ENCODE data around the gene EEF1AKMT3.
A peak's percentile ranks its signal among the peaks of the same experiment; 100 is the strongest.

The EEF1AKMT3 gene

DNA sequence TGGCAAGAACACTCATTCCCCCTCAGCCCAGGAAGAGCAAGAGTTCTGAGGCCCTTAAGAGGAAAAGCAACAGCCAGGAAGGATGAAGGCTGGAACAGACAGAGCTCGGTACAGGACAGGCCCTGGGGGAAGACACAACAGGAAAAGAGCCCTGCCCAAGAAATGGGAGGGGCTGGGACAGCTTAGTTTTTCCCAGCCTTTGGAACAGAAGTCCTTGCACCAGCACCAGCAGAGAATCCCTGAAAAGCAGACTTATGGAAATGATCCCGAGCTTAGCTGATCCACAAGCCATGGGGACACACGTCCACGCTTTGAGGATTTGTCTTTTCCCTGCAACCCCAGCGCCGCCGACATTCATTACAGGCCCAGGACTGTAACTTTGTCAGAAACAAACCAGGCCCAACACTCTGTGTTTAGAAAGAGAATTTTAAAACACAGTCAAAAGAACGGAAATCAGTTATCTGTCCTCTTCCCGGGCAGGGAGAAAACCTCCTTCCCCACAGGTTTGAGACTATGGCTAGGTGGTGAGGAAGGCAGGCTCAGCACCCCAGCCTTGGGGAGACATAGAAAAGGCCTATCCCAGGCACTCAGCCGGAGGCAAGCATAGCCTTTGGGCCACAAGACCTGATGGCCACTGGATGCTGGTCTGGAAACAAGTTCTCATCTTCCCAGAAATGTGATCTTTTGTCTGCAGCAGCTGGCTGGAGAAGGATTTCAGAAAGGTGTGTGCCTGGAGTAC is 50.1 kb downstream of the EEF1AKMT3 start:
- H3K27ac Mint-ChIP-seq, result peak overlapping the region; percentile 47
- peaks cover 33 to 52% of the 10 kb centered on the region in 2 donors for H3K36me3 Mint-ChIP-seq
- DNase-seq (no peak), ATAC-seq (replicated peaks) (no peak)
- H3K4me1 Mint-ChIP-seq, result peaks cover 0 to 1% of the 10 kb centered on the region in 2 donors
- no peak overlapping the region for H3K4me3 Mint-ChIP-seq
- H3K9me3 Mint-ChIP-seq, result no peaks in the 10 kb centered on the region
- H3K27me3 Mint-ChIP-seq, result no peaks in the 10 kb centered on the region

DNA sequence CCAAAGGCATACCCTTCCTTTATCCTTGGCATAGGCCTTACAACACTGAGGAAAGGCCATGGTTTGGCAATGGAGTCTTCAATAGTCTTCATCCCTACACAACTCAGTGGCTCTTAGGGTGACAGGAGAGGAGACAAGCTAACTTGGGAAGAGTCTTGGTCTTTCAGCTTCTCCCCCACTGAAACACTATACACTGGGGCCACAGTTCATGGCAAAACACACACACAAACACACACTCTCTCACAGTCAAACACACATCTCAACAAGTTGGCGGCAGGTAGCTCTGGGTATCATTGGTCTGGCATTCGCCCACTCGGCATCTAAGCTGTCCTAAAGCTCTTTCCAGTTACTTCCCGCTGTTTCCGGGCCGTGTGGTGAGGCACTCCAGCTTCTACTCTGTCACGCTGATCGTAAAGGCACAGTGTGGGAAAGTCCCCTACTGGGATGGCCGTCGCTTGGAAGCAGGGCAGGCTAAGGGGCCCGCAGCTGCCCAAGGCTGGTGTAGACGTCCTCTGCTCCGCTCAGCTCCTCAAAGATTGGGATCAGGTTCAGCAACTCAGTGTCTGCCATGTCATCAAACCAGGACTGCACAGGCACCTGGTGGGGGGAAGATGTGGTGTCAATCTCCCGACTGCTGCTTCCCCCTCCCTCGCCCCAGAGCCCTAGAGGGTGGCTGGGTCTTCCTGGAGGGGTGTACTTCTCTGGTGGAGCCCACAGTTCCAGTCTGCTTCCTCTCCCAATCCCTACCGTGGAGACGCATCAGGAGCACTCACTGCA is 50.9 kb downstream of the EEF1AKMT3 start:
- DNase-seq (no peak), ATAC-seq (replicated peaks) (no peak)
- Mint-ChIP-seq H3K36me3 (peaks cover 34 to 50% of the 10 kb centered on the region in 2 donors), H3K9me3 (no peaks in the 10 kb centered on the region), H3K4me3 (no peak overlapping the region), H3K27ac (peak overlapping the region; percentile 68), H3K4me1 (peaks cover 0 to 1% of the 10 kb centered on the region in 2 donors), H3K27me3 (no peaks in the 10 kb centered on the region)

DNA sequence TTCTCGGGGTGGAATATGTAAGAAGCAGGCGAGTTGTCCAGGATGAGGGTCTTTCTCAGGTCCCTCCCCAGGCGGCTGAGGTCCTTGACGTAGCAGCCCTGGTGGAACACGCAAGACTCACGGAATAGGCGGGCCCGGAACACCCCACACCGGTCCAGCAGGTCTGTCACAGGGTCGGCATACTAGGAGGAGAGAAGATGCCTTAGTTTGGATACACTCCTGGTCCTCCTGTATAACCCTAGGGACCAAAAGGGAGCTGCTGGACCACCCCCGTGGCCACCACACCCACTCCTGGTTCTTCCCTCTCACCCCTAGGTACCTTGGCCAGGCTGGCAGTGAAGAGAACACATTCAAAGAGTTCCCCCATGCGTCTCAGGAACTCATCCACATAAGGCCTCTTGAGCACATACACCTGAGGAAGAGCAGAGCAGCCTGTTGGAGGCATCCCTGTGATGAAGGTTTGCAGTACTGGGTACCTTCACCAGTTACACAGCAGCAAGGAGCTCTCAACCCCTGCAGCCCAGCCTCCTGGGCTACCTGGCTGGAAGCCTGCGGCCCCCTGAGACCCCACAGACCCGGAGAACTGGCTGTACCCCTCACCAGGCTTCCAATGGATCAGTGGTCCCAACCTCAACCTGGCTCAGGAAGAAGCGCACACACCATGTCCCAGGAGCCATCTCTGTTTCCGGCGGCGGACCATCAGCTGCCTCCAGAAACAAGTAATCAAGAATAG is 51.7 kb downstream of the EEF1AKMT3 start:
- no peak overlapping the region for H3K4me3 Mint-ChIP-seq
- peaks cover 3 to 4% of the 10 kb centered on the region in 2 donors for H3K4me1 Mint-ChIP-seq
- H3K9me3 Mint-ChIP-seq, result no peaks in the 10 kb centered on the region
- H3K36me3 Mint-ChIP-seq, result peaks cover 30 to 43% of the 10 kb centered on the region in 2 donors
- no peaks in the 10 kb centered on the region for H3K27me3 Mint-ChIP-seq
- ATAC-seq (replicated peaks) (no peak), DNase-seq (no peak)
- no peak overlapping the region for H3K27ac Mint-ChIP-seq

DNA sequence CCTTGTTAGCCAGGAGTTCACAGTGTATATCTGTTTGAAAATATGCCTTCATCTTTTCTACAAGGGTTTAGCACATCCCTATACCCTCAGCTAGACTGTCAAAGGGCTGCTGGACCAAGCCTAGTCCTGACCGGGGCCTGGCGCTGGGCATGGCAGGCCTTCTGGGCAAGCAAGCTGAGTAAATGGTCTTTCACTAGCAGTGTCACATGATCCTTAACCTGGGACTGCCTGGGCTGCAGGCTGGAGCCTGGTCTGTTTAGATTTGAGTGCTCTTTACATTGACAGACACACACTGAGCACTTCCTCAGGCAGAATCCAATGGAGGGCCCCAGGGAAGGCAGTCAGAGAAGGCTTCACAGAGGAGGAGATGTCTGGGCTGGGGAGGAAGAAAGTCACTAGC is 53.0 kb downstream of the EEF1AKMT3 start:
- Mint-ChIP-seq H3K4me1 (peaks cover 4 to 10% of the 10 kb centered on the region in 2 donors), H3K4me3 (no peak overlapping the region), H3K9me3 (no peaks in the 10 kb centered on the region), H3K27ac (peak overlapping the region; percentile 62), H3K36me3 (peaks cover 33 to 43% of the 10 kb centered on the region in 2 donors), H3K27me3 (no peaks in the 10 kb centered on the region)
- DNase-seq (no peak), ATAC-seq (replicated peaks) (no peak)

DNA sequence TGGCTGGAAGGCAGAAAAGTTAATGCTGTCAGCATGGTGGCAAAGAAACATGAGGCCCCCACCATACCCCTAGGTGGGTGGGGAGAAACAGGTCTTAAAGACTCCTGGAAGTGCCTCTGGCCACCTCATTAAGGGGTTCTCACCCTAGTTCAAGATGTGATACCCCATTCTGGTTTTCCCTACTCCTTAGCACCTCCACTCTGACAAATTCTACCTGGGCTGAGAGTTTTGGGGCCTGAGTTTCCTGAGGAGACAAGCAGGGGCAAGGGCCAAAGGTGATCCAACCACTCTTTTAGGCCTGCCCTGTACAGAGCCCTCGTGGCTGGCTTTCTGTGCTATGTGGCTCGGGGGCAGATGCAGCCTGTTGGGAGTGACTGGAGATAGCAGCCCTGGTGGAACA is 54.0 kb downstream of the EEF1AKMT3 start:
- peaks cover 27 to 37% of the 10 kb centered on the region in 2 donors for H3K36me3 Mint-ChIP-seq
- H3K4me1 Mint-ChIP-seq, result peaks cover 5 to 15% of the 10 kb centered on the region in 2 donors
- no peaks in the 10 kb centered on the region for H3K9me3 Mint-ChIP-seq
- H3K4me3 Mint-ChIP-seq, result no peak overlapping the region
- H3K27me3 Mint-ChIP-seq, result no peaks in the 10 kb centered on the region
- DNase-seq, result no peak
- H3K27ac Mint-ChIP-seq, result no peak overlapping the region
- no peak for ATAC-seq (replicated peaks)

DNA sequence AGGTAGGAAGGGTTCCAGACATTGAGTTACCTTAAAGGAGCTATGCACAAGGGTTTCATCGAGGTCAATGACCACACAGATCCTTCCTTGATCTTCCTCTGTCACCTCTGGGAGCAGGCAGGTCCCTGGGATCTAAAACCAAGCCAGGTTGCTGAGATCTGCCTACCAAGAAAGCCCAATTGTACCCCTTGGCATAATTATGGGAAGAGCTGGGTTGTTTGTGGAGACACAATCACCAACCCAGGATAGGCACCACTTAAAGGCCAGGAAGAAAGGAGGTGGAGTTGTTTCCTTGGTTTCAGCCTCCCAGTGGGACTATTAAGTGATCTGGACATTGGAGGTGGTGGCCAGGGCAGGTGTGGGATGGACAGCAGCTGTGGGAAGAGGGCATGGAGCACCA is 54.6 kb downstream of the EEF1AKMT3 start:
- Mint-ChIP-seq H3K9me3 (no peaks in the 10 kb centered on the region), H3K4me3 (no peak overlapping the region), H3K27me3 (no peaks in the 10 kb centered on the region), H3K36me3 (peaks cover 23 to 37% of the 10 kb centered on the region in 2 donors), H3K27ac (no peak overlapping the region), H3K4me1 (peaks cover 11 to 21% of the 10 kb centered on the region in 2 donors)
- no peak for ATAC-seq (replicated peaks)
- DNase-seq, result no peak

DNA sequence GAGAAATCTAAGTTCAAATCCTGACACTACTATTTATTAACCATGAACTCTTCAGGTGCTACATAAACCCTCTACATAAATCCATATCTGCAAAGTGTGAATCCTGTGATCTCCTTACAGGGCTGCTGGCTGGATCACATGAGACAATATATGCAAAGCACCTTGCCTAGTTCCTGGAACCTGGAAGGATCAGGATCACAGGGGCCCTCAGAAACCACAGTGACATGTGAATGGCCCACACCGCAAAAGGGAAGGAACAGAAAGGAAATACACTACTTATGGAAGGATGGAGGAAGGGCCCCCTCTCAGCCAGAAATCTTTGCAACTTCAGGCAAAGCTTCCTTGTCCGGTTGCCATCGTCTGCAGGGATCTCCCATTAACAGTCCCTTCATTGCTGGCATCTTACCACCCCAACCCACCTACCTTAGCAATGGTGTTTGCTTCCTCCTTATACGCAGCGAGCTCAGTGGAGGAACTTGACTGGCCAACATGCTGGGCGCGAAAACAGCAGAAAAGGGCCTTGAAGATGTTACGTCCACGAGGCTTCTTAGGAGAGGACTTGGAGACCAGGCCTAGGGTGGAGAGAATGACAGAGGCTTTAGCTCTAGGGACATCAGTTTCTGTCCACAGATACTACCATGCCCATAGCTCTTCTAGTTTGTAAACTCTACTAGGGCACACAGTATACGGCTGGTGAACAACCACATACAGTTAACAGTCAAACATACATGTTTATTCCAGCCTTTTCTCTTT is 56.8 kb downstream of the EEF1AKMT3 start:
- no peak overlapping the region for H3K27ac Mint-ChIP-seq
- H3K4me3 Mint-ChIP-seq, result no peak overlapping the region
- H3K9me3 Mint-ChIP-seq, result no peaks in the 10 kb centered on the region
- ATAC-seq (replicated peaks) (no peak), DNase-seq (no peak)
- H3K36me3 Mint-ChIP-seq, result peaks cover 18 to 23% of the 10 kb centered on the region in 2 donors
- H3K4me1 Mint-ChIP-seq, result peaks cover 20 to 42% of the 10 kb centered on the region in 2 donors
- no peaks in the 10 kb centered on the region for H3K27me3 Mint-ChIP-seq

DNA sequence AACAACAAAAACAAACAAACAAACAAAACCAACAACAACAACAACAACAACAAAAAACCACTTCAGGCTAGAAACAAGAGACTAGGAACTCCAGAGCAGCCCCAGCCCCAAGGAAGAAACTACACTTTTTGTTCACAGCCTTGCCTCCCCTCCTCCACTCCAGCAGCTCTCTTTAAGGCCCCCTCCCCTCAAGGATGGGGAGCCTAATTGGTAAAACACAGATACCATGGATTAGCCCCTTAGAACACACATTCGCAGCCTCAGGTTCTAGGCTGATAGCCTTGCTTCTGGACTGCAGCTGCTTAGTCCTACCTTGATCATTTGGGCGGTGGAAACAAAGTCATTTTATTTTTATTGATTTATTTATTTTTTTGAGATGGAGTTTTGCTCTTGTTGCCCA is 58.0 kb downstream of the EEF1AKMT3 start:
- no peak overlapping the region for H3K4me3 Mint-ChIP-seq
- H3K27me3 Mint-ChIP-seq, result no peaks in the 10 kb centered on the region
- peaks cover 10 to 17% of the 10 kb centered on the region in 2 donors for H3K36me3 Mint-ChIP-seq
- H3K27ac Mint-ChIP-seq, result no peak overlapping the region
- DNase-seq (no peak), ATAC-seq (replicated peaks) (no peak)
- no peaks in the 10 kb centered on the region for H3K9me3 Mint-ChIP-seq
- H3K4me1 Mint-ChIP-seq, result peaks cover 27 to 54% of the 10 kb centered on the region in 2 donors

Data from stimulated activated naive B cell treated with anti-CD40 and anti-IgM and Interleukin-4, amounts not matched to agents 10 μg/mL and 1 μg/mL and 100 μg/mL, for 72 hours (primary cell).